IMR-90 (cell line): Measurements from ENCODE around the gene FRMD3. TPM values are rescaled to one million over a fixed set of nuclear protein-coding genes. Genes with fewer than 3 reads are reported as not detected.

Source experiments
- ATAC-seq: fragments of 200-7000 bp; cut with Tn5 transposase; 2 replicates; pipeline ENCODE4 v1.9.1; 2020; ENCODE audit warnings: low read depth, mild to moderate bottlenecking, moderate library complexity
- BruUV-seq: library from RNA; stranded (reverse); fragments of 400-500 nt; replicated peaks from 2 replicates; lab custom pipeline; 2021; lab: Mats Ljungman, UMichigan
- CTCF ChIA-PET: fragments of 300-600 bp; formaldehyde crosslinking; extraction: SDS; loops from one replicate; lab custom pipeline; 2021; ENCODE audit warnings: antibody characterized with exemption; lab: Yijun Ruan, JAX
- POLR2A ChIA-PET: fragments of 300-600 bp; sonication (Branson Sonifier 250); formaldehyde crosslinking; loops from one replicate; lab custom pipeline; 2022; ENCODE audit warnings: antibody characterized with exemption; ENCODE audit not compliant: unreplicated experiment; lab: Charles Lee
- DNase-seq: peaks from one replicate; pipeline ENCODE4 v3.0.0; 2013
- H2AFZ ChIP-seq: replicated peaks from 2 replicates; pipeline ENCODE3; 2013; ENCODE audit warnings: low read length, mild to moderate bottlenecking; ENCODE audit not compliant: poor library complexity
- H2AK5ac ChIP-seq: 2 replicates; pipeline ENCODE4 v1.6.1; 2013; ENCODE audit warnings: low read depth, low read length, inconsistent platforms
- H2AK9ac ChIP-seq: replicated peaks from 2 replicates; pipeline ENCODE3; 2013; ENCODE audit warnings: mild to moderate bottlenecking, low read depth, low read length, moderate library complexity; ENCODE audit not compliant: poor library complexity
- H2BK120ac ChIP-seq: 2 replicates; pipeline ENCODE4 v1.6.1; 2013; ENCODE audit warnings: low read depth, low read length, inconsistent platforms
- H2BK15ac ChIP-seq: 3 replicates; pipeline ENCODE4 v1.6.1; 2013; ENCODE audit warnings: low read depth, low read length, inconsistent platforms
- H2BK20ac ChIP-seq: 2 replicates; pipeline ENCODE4 v1.6.1; 2013; ENCODE audit warnings: low read depth, mild to moderate bottlenecking, inconsistent platforms, low read length, moderate library complexity
- H2BK5ac ChIP-seq: 2 replicates; pipeline ENCODE4 v1.6.1; 2013; ENCODE audit warnings: mild to moderate bottlenecking, low read depth, low read length, inconsistent platforms; ENCODE audit not compliant: poor library complexity, severe bottlenecking
- H3K14ac ChIP-seq: replicated peaks from 2 replicates; pipeline ENCODE4 v1.6.1; 2013; ENCODE audit warnings: low read depth, low read length, inconsistent platforms
- H3K18ac ChIP-seq: 2 replicates; pipeline ENCODE4 v1.6.1; 2013; ENCODE audit warnings: low read depth, low read length, control low read depth
- H3K23ac ChIP-seq: 2 replicates; pipeline ENCODE4 v1.6.1; 2013; ENCODE audit warnings: low read depth, low read length, inconsistent platforms
- H3K27ac ChIP-seq: 2 replicates; pipeline ENCODE4 v1.5.1; 2013; ENCODE audit warnings: mild to moderate bottlenecking, control low read depth, low read length; ENCODE audit not compliant: insufficient read depth
- H3K27me3 ChIP-seq: 2 replicates; pipeline ENCODE4 v1.6.1; 2013; ENCODE audit warnings: low read length; ENCODE audit not compliant: control insufficient read depth, insufficient read depth
- H3K36me3 ChIP-seq: 2 replicates; pipeline ENCODE4 v1.6.1; 2013; ENCODE audit warnings: low read length, mixed read lengths; ENCODE audit not compliant: control insufficient read depth, insufficient read depth
- H3K4ac ChIP-seq: 2 replicates; pipeline ENCODE4 v1.6.1; 2013; ENCODE audit warnings: low read depth, low read length, inconsistent platforms
- H3K4me1 ChIP-seq: 2 replicates; pipeline ENCODE4 v1.6.1; 2013; ENCODE audit warnings: low read length, mixed read lengths; ENCODE audit not compliant: control insufficient read depth, insufficient read depth
- H3K4me2 ChIP-seq: 2 replicates; pipeline ENCODE4 v1.6.1; 2013; ENCODE audit warnings: low read depth, mild to moderate bottlenecking, control low read depth, low read length, moderate library complexity
- H3K4me3 ChIP-seq: 2 replicates; pipeline ENCODE4 v1.5.1; 2013; ENCODE audit warnings: low read depth, mild to moderate bottlenecking, control low read depth, low read length, moderate library complexity; ENCODE audit not compliant: insufficient read depth
- H3K56ac ChIP-seq: 2 replicates; pipeline ENCODE4 v1.6.1; 2013; ENCODE audit warnings: low read length, inconsistent platforms; ENCODE audit not compliant: insufficient read depth; ENCODE audit errors: extremely low read depth
- H3K79me1 ChIP-seq, 2 experiments: 2 replicates each; pipeline ENCODE4 v1.6.1; 2013; ENCODE audit warnings: low read length in 2 of 2, inconsistent platforms in 1 of 2, low read depth in 1 of 2
- H3K9ac ChIP-seq: 2 replicates; pipeline ENCODE4 v1.6.1; 2013; ENCODE audit warnings: low read depth, low read length, control low read depth
- H3K9me1 ChIP-seq: 2 replicates; pipeline ENCODE4 v1.6.1; 2013; ENCODE audit warnings: low read length, inconsistent platforms; ENCODE audit not compliant: insufficient read depth
- H3K9me3 ChIP-seq: 2 replicates; pipeline ENCODE4 v1.6.1; 2013; ENCODE audit warnings: low read length; ENCODE audit not compliant: control insufficient read depth, insufficient read depth
- H4K20me1 ChIP-seq: 2 replicates; pipeline ENCODE4 v1.6.1; 2013; ENCODE audit warnings: low read length, inconsistent platforms; ENCODE audit not compliant: insufficient read depth
- H4K5ac ChIP-seq: 2 replicates; pipeline ENCODE4 v1.6.1; 2013; ENCODE audit warnings: mild to moderate bottlenecking, low read depth, low read length, control low read depth
- H4K8ac ChIP-seq, 2 experiments: 2 replicates each; pipeline ENCODE4 v1.6.1; 2013; ENCODE audit warnings: low read depth in 2 of 2, low read length in 2 of 2, control low read depth in 1 of 2, inconsistent platforms in 1 of 2
- H4K91ac ChIP-seq: 2 replicates; pipeline ENCODE4 v1.6.1; 2013; ENCODE audit warnings: low read depth, low read length, inconsistent platforms; ENCODE audit not compliant: insufficient read depth
- FOS ChIP-seq: fragments of 150-350 bp; IDR thresholded peaks from 2 replicates; pipeline ENCODE4 v1.6.1; 2016; ENCODE audit warnings: low read depth, low read length
- MXI1 ChIP-seq: IDR thresholded peaks from 2 replicates; pipeline ENCODE4 v1.6.1; 2012; ENCODE audit warnings: low read depth, mild to moderate bottlenecking, low read length, moderate library complexity, borderline replicate concordance
- NFE2L2 ChIP-seq: fragments of 150-350 bp; IDR thresholded peaks from 2 replicates; pipeline ENCODE4 v1.6.1; 2016; ENCODE audit warnings: low read depth, mild to moderate bottlenecking, low read length
- RAD21 ChIP-seq: IDR thresholded peaks from 2 replicates; pipeline ENCODE4 v1.6.1; 2012; ENCODE audit warnings: low read length, improper control_type of control experiment
- SMC3 ChIP-seq: fragments of 150-350 bp; IDR thresholded peaks from 2 replicates; pipeline ENCODE4 v1.6.1; 2016; ENCODE audit warnings: low read depth, mild to moderate bottlenecking, antibody characterized with exemption, low read length, moderate library complexity
- WGBS, 2 experiments: methylation state at CpG; one replicate each; pipeline versions ENCODE4 v1.1.5 to v1.1.7; 2013; ENCODE audit warnings: missing lambda C conversion rate in 2 of 2; ENCODE audit not compliant: insufficient read length in 1 of 2; ENCODE audit errors: extremely low coverage in 2 of 2; 5-methylcytosine and 5-hydroxymethylcytosine counted together
- dilution Hi-C: fragments of 300-500 bp; cut with HindIII; formaldehyde crosslinking; loops from one replicate; pipeline ENCODE4 v1.14.3; 2018; ENCODE audit warnings: low sequenced_read_pairs; ENCODE audit not compliant: unreplicated experiment
- in situ Hi-C: fragments of 300-500 bp; cut with MboI; formaldehyde crosslinking; loops from 3 replicates; pipeline ENCODE4 v1.14.3; 2019; ENCODE audit warnings: low sequenced_read_pairs, inconsistent platforms, mixed read lengths
- intact Hi-C: fragments of 100-400 bp; cut with micrococcal nuclease; formaldehyde crosslinking; loops from 2 replicates; pipeline ENCODE4 v1.10.0; 2022
- polyA plus RNA-seq, 3 experiments: library from polyadenylated mRNA; depleted of rRNA; stranded (reverse); fragments of >200 nt; gene quantifications; 2 replicates each; pipeline ENCODE4 v1.2.3, GENCODE V29; 2012; ENCODE audit warnings: low replicate concordance in 1 of 3
- total RNA-seq: library from RNA; depleted of rRNA; stranded (reverse); fragments of >200 nt; gene quantifications from 2 replicates; pipeline ENCODE4 v1.2.3, GENCODE V29; 2012

Gene FRMD3
- total and polyA plus RNA-seq, 2 of the 4 experiments (the other 2 are of a cell fraction): 0.02 to 0.18 TPM

DNA sequence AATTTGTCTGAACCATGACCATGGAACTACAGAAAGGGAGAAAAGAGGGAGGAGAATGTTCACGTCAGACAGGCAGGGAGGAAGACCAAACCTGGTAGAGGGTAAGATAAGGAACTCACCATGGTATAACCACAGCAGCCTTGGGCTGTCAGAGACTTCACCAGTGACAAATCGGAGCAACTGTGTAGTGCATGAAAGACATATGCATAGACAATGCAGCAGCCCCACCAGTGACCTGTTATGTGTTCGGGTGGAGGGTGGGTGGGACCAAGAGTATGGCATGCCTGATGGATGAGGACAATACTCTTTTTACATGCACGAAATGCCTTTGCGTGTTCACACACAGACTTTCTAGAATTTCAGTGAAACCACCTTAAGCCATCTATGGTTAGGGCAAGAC lies 253.5 kb downstream of the FRMD3 start:
- no peak overlapping the region for H4K91ac ChIP-seq
- H3K4me1 ChIP-seq: no peaks in the 10 kb centered on the region
- H3K36me3 ChIP-seq: no peaks in the 10 kb centered on the region
- H4K8ac ChIP-seq: no peak overlapping the region
- H3K27ac ChIP-seq: no peak overlapping the region
- ChIA-PET POLR2A (no interaction called here), CTCF (no interaction called here)
- TF ChIP-seq MXI1 (no peak), NFE2L2 (no peak), FOS (no peak), SMC3 (no peak), RAD21 (no peak)
- intact Hi-C loops (no loop called here), in situ Hi-C loops (no loop called here), dilution Hi-C loops (no loop called here)
- no peak overlapping the region for H2BK20ac ChIP-seq
- no peak overlapping the region for H2AK9ac ChIP-seq
- ATAC-seq (no peak), DNase-seq (no peak)
- H2AFZ ChIP-seq: no peak overlapping the region
- H3K79me1 ChIP-seq: no peaks in the 10 kb centered on the region
- H3K14ac ChIP-seq: no peak overlapping the region
- no peaks in the 10 kb centered on the region for H3K9me1 ChIP-seq
- H4K5ac ChIP-seq: no peak overlapping the region
- no peak overlapping the region for H3K18ac ChIP-seq
- H2BK5ac ChIP-seq: no peak overlapping the region
- H2BK120ac ChIP-seq: no peak overlapping the region
- H3K23ac ChIP-seq: no peak overlapping the region
- no peaks in the 10 kb centered on the region for H3K27me3 ChIP-seq
- H3K4ac ChIP-seq: no peak overlapping the region
- 69% methylated on average over 3 of the region's 5 CpGs; no CpG with 5 or more reads in 1 of the 2 experiments for WGBS, 2 experiments
- no peak overlapping the region for H3K4me2 ChIP-seq
- H4K20me1 ChIP-seq: no peaks in the 10 kb centered on the region
- no peak overlapping the region for H2BK15ac ChIP-seq
- H3K4me3 ChIP-seq: no peak overlapping the region
- no TSS peak for BruUV-seq
- no peak overlapping the region for H3K9ac ChIP-seq
- peaks cover 4% of the 10 kb centered on the region; the same call in 1 of the 2 replicates for H3K9me3 ChIP-seq
- H3K56ac ChIP-seq: no peak overlapping the region
- no peak overlapping the region for H2AK5ac ChIP-seq
